ENCODE measurements around the gene ZSCAN31. TPM values are rescaled to one million over a fixed set of nuclear protein-coding genes. Genes with fewer than 3 reads are reported as not detected.

Gene ZSCAN31
- total and polyA plus RNA-seq, 10 of the 15 experiments (the other 5 are each of a cell fraction or from before 2014, with no cell fraction given) = 1.6 to 5.2 (median 2.9) TPM

GRCh38 chr6:28349892-28350737, 14.2 kb upstream of the ZSCAN31 start, which contains the start of gene ZKSCAN3 (continued):
- TF ChIP-seq PRDM15 (CRISPR knock-in tag; IDR thresholded peaks at IDR 0.05) (no peak), NR2C2 (IDR thresholded peaks at IDR 0.05; ENCODE audit: borderline replicate concordance, control insufficient read depth, insufficient read length, low read depth) (no peak)

GRCh38 chr6:28349344-28349891, 13.5 kb upstream of the ZSCAN31 start:
- Histone ChIP-seq H3K4me2 (ENCODE audit: control insufficient read depth, insufficient read depth) (peak overlapping the region; percentile 90), H3K4me1 (ENCODE audit: control insufficient read depth, insufficient read depth, low read length) (no peaks in the 10 kb centered on the region), H3K79me2 (ENCODE audit: control insufficient read depth, insufficient read depth, low read length) (peaks cover 15% of the 10 kb centered on the region), H3K27ac (ENCODE audit: control insufficient read depth, insufficient read depth) (peak overlapping the region; percentile 61), H2AFZ (ENCODE audit: control insufficient read depth, low read depth, low read length) (peak overlapping the region; percentile 95), H3K9me3 (replicated peaks; ENCODE audit: control insufficient read depth, insufficient read depth, low read length) (no peaks in the 10 kb centered on the region; the same call in 2 of the 3 replicates), H3K9ac (ENCODE audit: control insufficient read depth, insufficient read depth, low read length) (peak overlapping the region; percentile 60), H3K4me3 (peak overlapping the region; percentile 93), H3K27me3 (replicated peaks in 1 of 2; ENCODE audit: control insufficient read depth in 2 of 2, insufficient read depth in 2 of 2, low read length in 1 of 2) (no peaks in the 10 kb centered on the region), H3K36me3 (ENCODE audit: control insufficient read depth in 2 of 2, insufficient read depth in 2 of 2, low read length in 1 of 2) (no peaks in the 10 kb centered on the region), H4K20me1 (ENCODE audit: control insufficient read depth, insufficient read depth) (no peaks in the 10 kb centered on the region)
- ChIA-PET SMC1A (ENCODE audit: uncharacterized antibody, unreplicated experiment) (interaction anchor here (0.5 to 3.9 kb wide), 7 partner anchors 12 to 451 kb away, joined by 3 to 19 read pairs (median 3); partner anchors contain the start of genes PGBD1 and ZSCAN26), RAD21 (ENCODE audit: unreplicated experiment) (interaction anchor here (0.6 to 1.6 kb wide), 5 partner anchors 12 to 208 kb away, joined by 3 to 6 read pairs (median 4); partner anchors contain the start of genes PGBD1, ZKSCAN8 and ZSCAN26), POLR2A (interaction anchor here (1.2 to 1.7 kb wide), 2 partner anchors 13 to 208 kb away, joined by 4 to 8 read pairs; partner anchors contain the start of genes ZKSCAN8 and ZSCAN31), CTCF (interaction anchor here (0.9 kb wide), 1 partner anchor 34 kb away, joined by 8 read pairs; no protein-coding TSS in a partner anchor)
- FAIRE-seq (peak; percentile 70), DNase-seq (ENCODE audit: low read depth, low spot score) (no peak), ATAC-seq (peak; percentile 9)
- BruUV-seq (replicated peaks) = no TSS peak
- TF ChIP-seq NFIC (IDR thresholded peaks at IDR 0.05; ENCODE audit: low read depth, low read length) (peak; percentile 56; the same call in 1 of the 2 replicates), SUPT20H (IDR thresholded peaks at IDR 0.05; ENCODE audit: borderline replicate concordance, control insufficient read depth, low read depth, low read length) (no peak), JUNB (IDR thresholded peaks at IDR 0.05) (0 out of 2 replicates have a peak, but pooled peaks have one; percentile 16), HDAC6 (IDR thresholded peaks at IDR 0.05; ENCODE audit: unreplicated experiment) (no peak), RAD51 (IDR thresholded peaks at IDR 0.05) (0 out of 2 replicates have a peak, but pooled peaks have one; percentile 29), PAX8 (IDR thresholded peaks at IDR 0.05) (no peak)
- intact Hi-C loops (cut with micrococcal nuclease; ENCODE audit: unreplicated experiment) = loop anchor here (5.0 kb wide), 1 partner anchor 67 kb away; the partner anchor contains the start of gene PGBD1
- under 1% methylated on average over 9 of the region's 9 CpGs for WGBS (ENCODE audit: insufficient coverage, insufficient replicate concordance, low lambda C conversion rate, missing lambda C conversion rate)
- in situ Hi-C loops (cut with MboI) = loop anchor here (25.0 kb wide), 1 partner anchor 1687 kb away; the partner anchor contains the start of gene ZNF322

Measured in GM12878 (cell line).